SK-N-SH treated with all-trans-retinoic acid at 6 μM for 48 hours (cell line): ENCODE results near the gene CDRT4.

ENCODE experiments used
- RARB ChIP-seq: fragments of 250-450 bp; sonication (Bioruptor Pico); IDR thresholded peaks from 2 replicates; pipeline ENCODE4 v1.8.0; 2021; ENCODE audit warnings: mild to moderate bottlenecking, moderate library complexity
- SNAI2 ChIP-seq: fragments of 250-450 bp; sonication (Bioruptor Pico); IDR thresholded peaks from 2 replicates; pipeline ENCODE4 v1.5.0; 2020; ENCODE audit warnings: mild to moderate bottlenecking, moderate library complexity
- ZNF565 ChIP-seq: fragments of 450-650 bp; formaldehyde crosslinking; conservative IDR thresholded peaks from 2 replicates; pipeline ENCODE4 v1.5.0; 2020; ENCODE audit warnings: low read depth, mild to moderate bottlenecking, moderate library complexity
- TF ChIP-seq, protein P1 (sequence below): fragments of 250-450 bp; sonication (Bioruptor Pico); IDR thresholded peaks from 2 replicates; pipeline ENCODE4 v1.8.0; 2020; ENCODE audit warnings: mild to moderate bottlenecking, moderate library complexity, borderline replicate concordance

DNA sequence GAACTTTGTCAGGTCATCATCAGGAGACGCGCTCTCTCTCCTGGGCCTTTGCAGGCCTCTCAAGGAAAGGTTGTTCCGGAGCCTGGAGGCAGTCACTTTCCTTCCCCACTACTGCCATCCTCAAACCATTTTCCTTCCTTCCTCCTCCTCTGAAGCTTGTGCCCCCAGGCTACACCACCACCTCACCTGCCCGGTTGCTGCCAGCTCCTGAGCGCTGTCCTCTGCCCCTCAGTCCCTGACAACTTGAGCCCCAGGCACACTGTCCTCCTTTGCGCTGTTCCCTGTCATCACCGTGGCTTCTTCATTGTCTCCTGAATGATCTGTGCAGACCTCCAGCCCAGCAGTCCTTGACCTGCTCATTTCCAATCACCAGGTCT, 18.9 kb downstream of the CDRT4 start:
- TF ChIP-seq RARB (CRISPR knock-in tag), result no peak
- TF ChIP-seq, protein P1, sequence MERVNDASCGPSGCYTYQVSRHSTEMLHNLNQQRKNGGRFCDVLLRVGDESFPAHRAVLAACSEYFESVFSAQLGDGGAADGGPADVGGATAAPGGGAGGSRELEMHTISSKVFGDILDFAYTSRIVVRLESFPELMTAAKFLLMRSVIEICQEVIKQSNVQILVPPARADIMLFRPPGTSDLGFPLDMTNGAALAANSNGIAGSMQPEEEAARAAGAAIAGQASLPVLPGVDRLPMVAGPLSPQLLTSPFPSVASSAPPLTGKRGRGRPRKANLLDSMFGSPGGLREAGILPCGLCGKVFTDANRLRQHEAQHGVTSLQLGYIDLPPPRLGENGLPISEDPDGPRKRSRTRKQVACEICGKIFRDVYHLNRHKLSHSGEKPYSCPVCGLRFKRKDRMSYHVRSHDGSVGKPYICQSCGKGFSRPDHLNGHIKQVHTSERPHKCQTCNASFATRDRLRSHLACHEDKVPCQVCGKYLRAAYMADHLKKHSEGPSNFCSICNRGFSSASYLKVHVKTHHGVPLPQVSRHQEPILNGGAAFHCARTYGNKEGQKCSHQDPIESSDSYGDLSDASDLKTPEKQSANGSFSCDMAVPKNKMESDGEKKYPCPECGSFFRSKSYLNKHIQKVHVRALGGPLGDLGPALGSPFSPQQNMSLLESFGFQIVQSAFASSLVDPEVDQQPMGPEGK (CRISPR knock-in tag), result no peak
- no peak for TF ChIP-seq SNAI2 (CRISPR knock-in tag)
- TF ChIP-seq ZNF565 (CRISPR knock-in tag), result no peak
